Mucosa of stomach (tissue), 1 donor: Measurements from ENCODE around the gene FAM210B.
"Not testable (repeated sequence)": the region's sequence is repeated elsewhere in the genome, so short reads cannot be mapped to it uniquely, and the experiment has no call there.

Experiments
- H3K27me3 ChIP-seq: one replicate; pipeline ENCODE4 v1.7.0; 2013; ENCODE audit warnings: mild to moderate bottlenecking, low read length; ENCODE audit not compliant: control insufficient read depth, insufficient read depth
- H3K36me3 ChIP-seq: one replicate; pipeline ENCODE4 v1.7.0; 2013; ENCODE audit warnings: low read length; ENCODE audit not compliant: control insufficient read depth, insufficient read depth
- H3K4me1 ChIP-seq: one replicate; pipeline ENCODE4 v1.7.0; 2013; ENCODE audit warnings: mild to moderate bottlenecking, low read length; ENCODE audit not compliant: control insufficient read depth, insufficient read depth
- H3K4me3 ChIP-seq: one replicate; pipeline ENCODE4 v1.7.0; 2013; ENCODE audit warnings: low read length
- H3K9ac ChIP-seq: one replicate; pipeline ENCODE4 v1.7.0; 2013; ENCODE audit warnings: mild to moderate bottlenecking, low read length, moderate library complexity
- H3K9me3 ChIP-seq: one replicate; pipeline ENCODE4 v1.7.0; 2013; ENCODE audit warnings: mild to moderate bottlenecking, low read length, moderate library complexity; ENCODE audit not compliant: control insufficient read depth
- donor health status: Pancreatic carcinoma.

FAM210B gene

GRCh38 chr20:56400001-56400640, 41.3 kb downstream of the FAM210B start:
- Histone ChIP-seq H3K4me1 (no peaks in the 10 kb centered on the region), H3K36me3 (peaks cover 4% of the 10 kb centered on the region), H3K27me3 (no peaks in the 10 kb centered on the region), H3K9ac (no peak overlapping the region), H3K4me3 (no peak overlapping the region), H3K9me3 (no peaks in the 10 kb centered on the region)

- Histone ChIP-seq H3K27me3 (no peaks in the 10 kb centered on the region), H3K9ac (no peak overlapping the region), H3K4me3 (no peak overlapping the region), H3K4me1 (no peaks in the 10 kb centered on the region), H3K9me3 (no peaks in the 10 kb centered on the region), H3K36me3 (no peaks in the 10 kb centered on the region)
These were observed 44.7 kb downstream of the FAM210B start for GRCh38 chr20:56403465-56403864.

- H3K36me3 ChIP-seq: not testable (repeated sequence)
These were observed 46.6 kb downstream of the FAM210B start for GRCh38 chr20:56405356-56405755.

GRCh38 chr20:56406910-56407309, 48.1 kb downstream of the FAM210B start:
- no peaks in the 10 kb centered on the region for H3K4me1 ChIP-seq
- no peak overlapping the region for H3K9ac ChIP-seq
- no peak overlapping the region for H3K4me3 ChIP-seq
- H3K9me3 ChIP-seq: no peaks in the 10 kb centered on the region
- no peaks in the 10 kb centered on the region for H3K36me3 ChIP-seq
- H3K27me3 ChIP-seq: no peaks in the 10 kb centered on the region

More at GRCh38 chr20:56405356-56405755, 46.6 kb downstream of the FAM210B start:
- not testable (repeated sequence) for H3K9ac ChIP-seq, H3K27me3 ChIP-seq, H3K9me3 ChIP-seq, H3K4me3 ChIP-seq, H3K4me1 ChIP-seq

GRCh38 chr20:56409521-56409920, 50.7 kb downstream of the FAM210B start:
- Histone ChIP-seq H3K9me3 (no peaks in the 10 kb centered on the region), H3K4me3 (no peak overlapping the region), H3K27me3 (no peaks in the 10 kb centered on the region), H3K4me1 (no peaks in the 10 kb centered on the region), H3K36me3 (no peaks in the 10 kb centered on the region), H3K9ac (no peak overlapping the region)

GRCh38 chr20:56409956-56410355, 51.2 kb downstream of the FAM210B start:
- Histone ChIP-seq H3K36me3 (no peaks in the 10 kb centered on the region), H3K9me3 (no peaks in the 10 kb centered on the region), H3K4me1 (no peaks in the 10 kb centered on the region), H3K9ac (no peak overlapping the region), H3K4me3 (no peak overlapping the region), H3K27me3 (no peaks in the 10 kb centered on the region)

- H3K4me1 ChIP-seq, H3K36me3 ChIP-seq, H3K9me3 ChIP-seq, H3K9ac ChIP-seq, H3K4me3 ChIP-seq, H3K27me3 ChIP-seq: not testable (repeated sequence)
These were observed 52.5 kb downstream of the FAM210B start for GRCh38 chr20:56411287-56411686.

GRCh38 chr20:56411759-56412472, 53.1 kb downstream of the FAM210B start, which contains the start of gene CASS4:
Gene CASS4 (plus strand): TSS chr20:56412260. CDS start chr20:56412459, 199 bp downstream.
- Histone ChIP-seq H3K27me3 (no peaks in the 10 kb centered on the region), H3K36me3 (no peaks in the 10 kb centered on the region), H3K9me3 (no peaks in the 10 kb centered on the region), H3K9ac (no peak within 1 kb of the TSS), H3K4me3 (no peak within 1 kb of the TSS), H3K4me1 (no peaks in the 10 kb centered on the region)

- no peaks in the 10 kb centered on the region for H3K9me3 ChIP-seq
- H3K9ac ChIP-seq: no peak overlapping the region
- no peak overlapping the region for H3K4me3 ChIP-seq
- no peaks in the 10 kb centered on the region for H3K27me3 ChIP-seq
- H3K4me1 ChIP-seq: no peaks in the 10 kb centered on the region
- H3K36me3 ChIP-seq: no peaks in the 10 kb centered on the region
These were observed 53.7 kb downstream of the FAM210B start for GRCh38 chr20:56412473-56412790.

GRCh38 chr20:56412949-56413348, 54.2 kb downstream of the FAM210B start:
- Histone ChIP-seq H3K9ac (no peak overlapping the region), H3K4me3 (no peak overlapping the region), H3K4me1 (no peaks in the 10 kb centered on the region)

GRCh38 chr20:56414842-56415765, 56.3 kb downstream of the FAM210B start:
- Histone ChIP-seq H3K9ac (no peak overlapping the region), H3K4me1 (no peaks in the 10 kb centered on the region), H3K36me3 (peaks cover 3% of the 10 kb centered on the region), H3K4me3 (no peak overlapping the region), H3K27me3 (no peaks in the 10 kb centered on the region), H3K9me3 (no peaks in the 10 kb centered on the region)

More at GRCh38 chr20:56412949-56413348, 54.2 kb downstream of the FAM210B start:
- peaks cover under 1% of the 10 kb centered on the region for H3K36me3 ChIP-seq
- H3K27me3 ChIP-seq: no peaks in the 10 kb centered on the region
- H3K9me3 ChIP-seq: no peaks in the 10 kb centered on the region

- no peak overlapping the region for H3K4me3 ChIP-seq
- H3K9ac ChIP-seq: no peak overlapping the region
- no peaks in the 10 kb centered on the region for H3K27me3 ChIP-seq
- H3K4me1 ChIP-seq: peaks cover 3% of the 10 kb centered on the region
- H3K9me3 ChIP-seq: no peaks in the 10 kb centered on the region
- peaks cover 3% of the 10 kb centered on the region for H3K36me3 ChIP-seq
These were observed 58.6 kb downstream of the FAM210B start for GRCh38 chr20:56417402-56417801.
